Ovary (tissue), 9 donors: ENCODE data around the gene FMN1. TPM values are rescaled to one million over a fixed set of nuclear protein-coding genes. Genes with fewer than 3 reads are reported as not detected.

ENCODE experiments used
- DNase-seq, 5 donors: peaks; one replicate each; pipeline ENCODE4 v3.0.0-alpha.2; 2019 to 2020
- H3K27ac ChIP-seq, 2 donors: fragments of 200-600 bp; one replicate each; pipeline versions ENCODE4 v1.5.1 to v1.8.0; 2019 to 2022
- H3K27me3 ChIP-seq: fragments of 200-600 bp; one replicate; pipeline ENCODE4 v1.8.0; 2022
- H3K36me3 ChIP-seq: fragments of 200-600 bp; sonication (generic); one replicate; pipeline ENCODE4 v1.5.1; 2019
- H3K4me1 ChIP-seq: one replicate; pipeline ENCODE4 v1.8.1; 2013; ENCODE audit warnings: mild to moderate bottlenecking, moderate library complexity; ENCODE audit not compliant: insufficient read depth
- H3K4me3 ChIP-seq: fragments of 200-600 bp; sonication (generic); one replicate; pipeline ENCODE4 v1.5.1; 2017
- H3K9me3 ChIP-seq, 2 donors: fragments of 200-600 bp in 1 of 2; sonication (generic) in 1 of 2; one replicate each; pipeline versions ENCODE4 v1.5.1 to v1.8.1; 2013 to 2019; ENCODE audit warnings: mild to moderate bottlenecking in 1 of 2, moderate library complexity in 1 of 2
- CTCF ChIP-seq, 3 donors: fragments of 450-650 bp in 2 of 3; fragments of 200-600 bp in 1 of 3; IDR thresholded peaks; one replicate each; pipeline versions ENCODE4 v1.5.1 to v1.8.0; 2016 to 2022; ENCODE audit warnings: antibody characterized with exemption in 3 of 3, mild to moderate bottlenecking in 1 of 3
- EP300 ChIP-seq: sonication (generic); formaldehyde crosslinking; IDR thresholded peaks from one replicate; pipeline ENCODE4 v1.6.1; 2017; ENCODE audit warnings: antibody characterized with exemption
- POLR2A ChIP-seq: fragments of 450-650 bp; IDR thresholded peaks from one replicate; pipeline ENCODE4 v1.6.1; 2017; ENCODE audit warnings: antibody characterized with exemption, mild to moderate bottlenecking, moderate library complexity
- WGBS, 3 donors: extraction: QIAGEN DNeasy Blood & Tissue Kit in 1 of 3; methylation state at CpG; one replicate each; pipeline versions ENCODE4 v1.1.5 to v1.1.7; 2013 to 2017; 5-methylcytosine and 5-hydroxymethylcytosine counted together
- intact Hi-C, 4 donors: fragments of 100-400 bp; cut with DNase I; formaldehyde crosslinking; loops; one replicate each; pipeline versions ENCODE4 v1.11.0 to v1.15.1; 2022 to 2023
- polyA plus RNA-seq, 2 donors: library from polyadenylated mRNA; stranded (reverse); fragments of 200-250 nt in 1 of 2; fragments of 350-450 nt in 1 of 2; fragmentation: Illumina TruSeq in 1 of 2; extraction: RNeasy Lipid Tissue Mini Kit (QIAGEN cat#74804) in 1 of 2; gene quantifications; one replicate each; pipeline ENCODE4 v1.2.3, GENCODE V29; 2013 to 2014
- total RNA-seq, 7 donors: library from RNA; depleted of rRNA in 2 of 7; stranded (reverse); fragments of >200 nt in 2 of 7; fragmentation: NEBNext Ultra II Directional in 3 of 7; extraction: Animal tissue kit (Norgen Biotek cat#: 25700) in 3 of 7; gene quantifications; one replicate each; pipeline versions ENCODE4 v1.1.0 to v1.2.4, GENCODE V29; 2016 to 2023
- donor health status: DM: no; HTN: no; CAD: no; lungs with moderate emphysema.
- donor health status: DM: no; HTN: no; CAD: no.
- donor health status: Bipolar disorder and iron deficiency.
- donor health status: DM: yes; HTN: yes; CAD: no.
- donor health status: DM: no; HTN: no; CAD: no.
- donor health status: DM: yes; HTN: yes; CAD: no.

The FMN1 gene
- total and polyA plus RNA-seq, 9 donors: 0.13 to 16.9 (median 2.6) TPM

DNA sequence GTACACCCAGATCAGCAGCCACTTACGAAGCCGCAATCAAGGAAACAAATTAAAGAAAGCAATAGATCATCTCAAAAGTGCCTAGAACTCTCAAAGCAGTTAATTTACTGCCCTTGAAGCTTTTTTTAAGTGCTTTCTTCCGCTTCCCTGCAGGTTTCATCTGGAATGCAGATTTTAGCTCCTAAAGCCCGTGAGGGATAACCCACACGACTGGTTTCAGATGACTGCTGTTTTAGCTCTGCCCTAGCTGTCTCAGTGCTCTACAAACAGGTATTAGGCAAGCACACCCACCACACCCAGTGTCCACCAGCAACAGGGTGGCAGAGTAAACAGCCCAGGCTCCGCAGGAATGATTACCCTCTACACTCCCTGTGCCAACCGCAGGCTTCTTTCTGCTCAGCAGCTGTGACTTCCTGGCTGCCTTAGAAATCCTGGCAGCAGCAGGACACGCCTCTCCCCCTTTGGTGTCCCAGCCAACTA lies 126.0 kb downstream of the FMN1 start:
- 42 to 52% (median 45%) methylated on average over 8 of the region's 8 CpGs for WGBS, 3 donors
- TF ChIP-seq POLR2A (no peak), CTCF (IDR thresholded peaks at IDR 0.05) (no peak), EP300 (no peak)
- intact Hi-C loops: no loop called here
- Histone ChIP-seq H3K4me3 (no peak overlapping the region), H3K9me3 (no peaks in the 10 kb centered on the region), H3K4me1 (no peaks in the 10 kb centered on the region), H3K36me3 (no peaks in the 10 kb centered on the region), H3K27me3 (no peaks in the 10 kb centered on the region), H3K27ac (no peak overlapping the region)
- no peak for DNase-seq

DNA sequence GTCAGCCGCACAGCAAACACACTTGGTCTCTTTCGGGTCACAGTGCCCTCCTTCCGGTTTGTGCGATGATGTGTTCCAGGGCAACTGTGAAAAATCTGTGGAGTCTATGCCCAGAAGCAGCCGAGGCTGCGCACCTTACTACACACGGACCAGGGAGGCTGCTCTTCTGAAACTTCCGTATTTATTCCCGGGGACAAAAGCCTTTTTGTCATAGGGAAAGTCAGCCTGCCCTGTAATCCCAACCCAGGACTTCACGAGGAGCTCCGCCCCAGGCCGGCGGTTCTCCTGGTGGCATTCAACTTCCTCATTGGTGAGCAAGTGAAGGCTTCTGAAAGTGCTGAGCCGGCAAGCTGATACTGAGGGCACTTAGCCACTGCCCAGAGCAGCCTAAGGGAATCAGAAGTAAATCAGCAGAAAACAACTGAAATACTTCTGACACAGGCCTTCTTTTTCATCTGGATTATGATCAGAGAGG lies 126.5 kb downstream of the FMN1 start:
- Histone ChIP-seq H3K4me1 (no peaks in the 10 kb centered on the region), H3K9me3 (no peaks in the 10 kb centered on the region), H3K27ac (no peak overlapping the region), H3K27me3 (no peaks in the 10 kb centered on the region), H3K4me3 (no peak overlapping the region), H3K36me3 (no peaks in the 10 kb centered on the region)
- 45 to 58% (median 53%) methylated on average over 14 of the region's 14 CpGs for WGBS, 3 donors
- intact Hi-C loops: no loop called here
- TF ChIP-seq POLR2A (no peak), EP300 (no peak), CTCF (IDR thresholded peaks at IDR 0.05) (no peak)
- DNase-seq: no peak

DNA sequence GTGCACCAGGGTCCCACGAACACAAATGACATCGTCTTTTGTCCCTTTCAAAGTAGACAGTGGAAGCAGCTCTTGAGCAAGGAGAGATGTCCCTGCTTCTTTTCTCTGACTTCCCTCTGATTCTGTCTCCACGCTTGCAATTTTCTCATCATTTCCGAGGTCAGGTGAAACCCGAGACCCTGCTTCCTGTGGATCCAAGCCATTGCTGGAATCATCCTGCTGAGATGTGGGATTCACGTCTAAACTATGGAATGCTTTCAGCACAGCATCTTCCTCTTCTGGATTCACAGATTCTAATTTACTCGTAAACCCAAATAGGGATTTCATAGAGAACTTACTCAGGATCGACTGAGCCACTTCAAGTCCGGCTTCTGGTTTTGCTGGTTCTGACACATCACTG lies 127.1 kb downstream of the FMN1 start:
- WGBS, 3 donors: 60 to 62% (median 62%) methylated on average over 9 of the region's 9 CpGs
- Histone ChIP-seq H3K27me3 (no peaks in the 10 kb centered on the region), H3K4me3 (peak overlapping the region; percentile 9), H3K27ac (no peak overlapping the region), H3K9me3 (no peaks in the 10 kb centered on the region), H3K36me3 (no peaks in the 10 kb centered on the region), H3K4me1 (no peaks in the 10 kb centered on the region)
- intact Hi-C loops: no loop called here
- TF ChIP-seq CTCF (IDR thresholded peaks at IDR 0.05) (no peak), POLR2A (no peak), EP300 (no peak)
- no peak for DNase-seq

DNA sequence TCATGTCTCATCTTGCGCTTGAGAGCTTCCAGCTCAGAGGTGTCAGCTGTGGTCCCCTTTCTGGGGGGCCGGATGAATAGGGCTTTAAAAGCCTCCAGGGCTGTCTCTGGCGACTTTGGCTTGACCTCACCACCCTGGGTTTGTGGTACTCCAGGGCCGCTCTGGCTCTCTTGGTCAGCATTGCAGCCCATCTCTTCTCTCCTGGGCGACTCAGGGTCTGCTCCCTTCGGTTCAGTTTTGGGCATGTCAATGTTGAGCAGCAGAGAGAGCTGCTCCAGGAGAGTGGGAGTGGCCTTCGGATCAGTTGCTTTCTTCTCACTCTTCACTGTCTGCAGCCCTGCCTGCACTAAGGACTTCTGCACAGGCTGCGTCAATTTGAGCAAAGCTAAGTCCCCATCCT lies 127.9 kb downstream of the FMN1 start:
- Histone ChIP-seq H3K36me3 (no peaks in the 10 kb centered on the region), H3K9me3 (no peaks in the 10 kb centered on the region), H3K27me3 (no peaks in the 10 kb centered on the region), H3K4me1 (no peaks in the 10 kb centered on the region), H3K4me3 (no peak overlapping the region), H3K27ac (no peak overlapping the region)
- TF ChIP-seq CTCF (IDR thresholded peaks at IDR 0.05): no peak
- TF ChIP-seq EP300: no peak
- no peak for TF ChIP-seq POLR2A
- intact Hi-C loops: no loop called here
- WGBS, 3 donors: 81 to 86% (median 84%) methylated on average over 8 of the region's 8 CpGs
- DNase-seq: no peak
